GM18858 (cell line): ENCODE measurements around the gene SPTLC3.
A peak's percentile ranks its signal among the peaks of the same experiment; 100 is the strongest.

Experiments used
- ATAC-seq: cut with Tn5 transposase; IDR thresholded peaks from one replicate; pipeline ENCODE4 v1.9.1; 2021; ENCODE audit not compliant: unreplicated experiment

SPTLC3 gene

GRCh38 chr20:13028673-13029072, 19.9 kb downstream of the SPTLC3 start:
- ATAC-seq = no peak

GRCh38 chr20:13029687-13030375, 21.1 kb downstream of the SPTLC3 start:
- ATAC-seq = no peak

DNA sequence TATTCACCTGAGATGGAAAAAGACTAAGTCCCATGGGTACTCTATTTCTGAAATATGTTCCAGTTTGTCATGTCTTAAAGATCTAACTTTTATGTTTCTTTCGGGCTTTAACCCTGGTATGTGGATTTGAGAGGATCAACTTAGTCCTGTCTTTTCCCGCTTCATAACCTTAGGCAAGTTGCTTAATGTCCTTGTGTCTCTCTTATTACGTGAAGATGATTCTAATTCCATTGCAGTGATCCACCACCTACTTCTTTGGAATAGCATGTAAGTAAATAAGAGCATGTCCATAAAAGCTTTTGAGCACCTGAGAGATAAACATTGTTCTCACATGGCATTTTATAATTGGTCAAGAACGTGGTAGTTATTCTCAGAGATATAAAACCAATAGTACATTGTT, 23.0 kb downstream of the SPTLC3 start:
- ATAC-seq = no peak

DNA sequence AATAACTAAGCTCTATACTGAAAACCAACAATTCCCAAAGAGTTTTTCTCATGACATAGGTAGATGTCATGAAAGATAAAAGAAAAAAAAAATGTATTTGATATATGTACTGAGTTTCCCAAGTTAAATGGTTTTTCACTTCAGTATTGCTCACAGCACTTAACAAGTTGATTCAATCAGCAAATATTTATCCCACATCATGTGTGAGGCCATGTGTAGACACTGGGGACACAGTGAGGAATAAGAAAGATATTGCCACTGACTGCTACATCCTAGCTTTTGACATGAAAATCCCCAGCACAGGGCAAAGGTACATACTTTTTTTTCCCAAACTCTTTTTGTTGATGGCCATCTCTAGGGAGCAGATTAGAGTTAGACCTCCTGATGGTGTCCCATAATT, 25.3 kb downstream of the SPTLC3 start:
- ATAC-seq = no peak

- ATAC-seq = no peak
These were observed 26.2 kb downstream of the SPTLC3 start for GRCh38 chr20:13034936-13035335.

- ATAC-seq = no peak
These were observed 26.8 kb downstream of the SPTLC3 start for GRCh38 chr20:13035399-13036152.

- no peak for ATAC-seq
These were observed 29.0 kb downstream of the SPTLC3 start for GRCh38 chr20:13037727-13038126.

DNA sequence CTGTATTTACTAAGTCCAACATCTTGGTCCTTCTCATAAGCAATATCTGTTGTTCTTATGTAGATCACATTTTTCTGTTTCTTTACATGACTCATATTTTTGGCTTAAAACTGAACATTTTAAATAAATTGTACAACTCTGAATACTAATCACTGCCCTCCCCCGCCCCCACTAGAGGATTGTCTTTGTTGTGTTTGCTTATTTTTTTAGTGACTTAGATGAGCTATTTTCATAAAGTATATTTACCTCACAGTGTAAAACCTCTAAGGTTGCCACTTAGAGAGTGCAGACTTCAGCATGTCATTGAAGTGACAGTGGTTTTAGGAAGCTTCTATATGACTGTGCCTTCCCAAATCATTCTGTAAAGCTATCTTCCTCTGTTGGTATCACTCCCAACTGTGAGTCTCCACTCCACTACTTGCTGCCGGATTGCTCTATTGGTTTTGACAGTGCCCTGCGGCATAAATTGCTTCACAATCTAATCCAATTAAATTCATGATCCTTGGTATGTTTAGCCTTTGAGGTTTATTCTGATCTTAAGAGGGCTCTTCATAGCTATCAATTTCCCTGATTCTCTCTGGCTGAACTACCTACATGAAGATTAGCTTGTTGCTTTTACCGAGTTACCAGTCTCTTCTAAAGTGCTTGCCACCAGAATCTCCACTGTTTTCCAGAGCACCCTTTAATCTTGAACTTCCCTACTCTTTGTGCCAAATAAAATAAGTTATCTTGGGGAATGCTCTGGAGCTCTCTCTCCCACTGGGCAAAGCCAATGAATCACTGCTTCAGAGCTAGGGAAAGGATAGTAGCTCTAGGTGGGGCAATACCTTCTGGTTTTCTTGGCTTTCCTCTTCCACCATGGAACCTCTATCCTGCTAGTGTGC, 33.0 kb downstream of the SPTLC3 start:
- ATAC-seq = no peak

- ATAC-seq = peak; percentile 51
These were observed 33.7 kb downstream of the SPTLC3 start for GRCh38 chr20:13042458-13042794.

GRCh38 chr20:13046409-13046808, 37.6 kb downstream of the SPTLC3 start:
- ATAC-seq = no peak

GRCh38 chr20:13054011-13054410, 45.2 kb downstream of the SPTLC3 start:
- no peak for ATAC-seq

GRCh38 chr20:13058666-13059389, 50.1 kb downstream of the SPTLC3 start:
- ATAC-seq = no peak

GRCh38 chr20:13059398-13060136, 50.8 kb downstream of the SPTLC3 start:
- ATAC-seq = no peak

DNA sequence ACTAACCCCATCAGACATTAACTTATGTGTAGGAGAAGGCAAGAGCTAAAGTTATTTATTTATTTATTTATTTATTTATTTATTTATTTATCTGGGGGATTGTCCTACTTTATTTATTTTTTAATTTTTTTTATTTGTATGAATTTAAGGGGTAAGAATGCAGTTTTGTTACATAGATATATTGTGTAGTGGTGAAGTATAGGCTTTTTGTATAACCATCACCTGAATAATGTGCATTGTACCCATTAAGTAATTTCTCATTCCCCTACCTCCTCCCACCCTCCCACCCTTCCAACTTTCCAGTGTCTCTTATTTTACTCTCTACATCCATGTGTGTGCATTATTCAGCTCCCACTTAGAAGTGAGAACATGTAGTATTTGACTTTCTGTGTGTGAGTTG, 51.6 kb downstream of the SPTLC3 start:
- ATAC-seq = no peak

GRCh38 chr20:13061381-13061780, 52.6 kb downstream of the SPTLC3 start:
- no peak for ATAC-seq

GRCh38 chr20:13062789-13063188, 54.0 kb downstream of the SPTLC3 start:
- no peak for ATAC-seq

GRCh38 chr20:13068336-13068735, 59.6 kb downstream of the SPTLC3 start:
- ATAC-seq = no peak

- ATAC-seq = no peak
These were observed 73.1 kb downstream of the SPTLC3 start for GRCh38 chr20:13081877-13082276.

DNA sequence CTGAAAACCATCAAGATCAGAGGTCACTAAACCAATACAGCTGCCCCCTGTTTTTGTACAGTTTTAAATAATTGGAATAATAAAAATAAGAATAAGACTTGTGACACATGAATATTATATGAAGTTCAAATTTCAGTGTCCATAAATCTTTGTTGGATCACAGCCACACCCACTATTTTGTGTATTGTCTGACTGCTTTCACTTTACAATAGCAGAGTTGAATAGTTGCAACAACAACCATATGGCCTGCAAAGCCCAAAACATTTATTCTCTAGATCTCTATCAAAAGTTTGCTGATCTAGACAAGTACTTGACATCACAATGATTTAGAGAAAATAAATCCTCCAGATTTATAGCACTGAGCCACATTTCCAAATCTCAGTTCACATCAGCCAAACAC, 73.6 kb downstream of the SPTLC3 start:
- ATAC-seq = no peak

DNA sequence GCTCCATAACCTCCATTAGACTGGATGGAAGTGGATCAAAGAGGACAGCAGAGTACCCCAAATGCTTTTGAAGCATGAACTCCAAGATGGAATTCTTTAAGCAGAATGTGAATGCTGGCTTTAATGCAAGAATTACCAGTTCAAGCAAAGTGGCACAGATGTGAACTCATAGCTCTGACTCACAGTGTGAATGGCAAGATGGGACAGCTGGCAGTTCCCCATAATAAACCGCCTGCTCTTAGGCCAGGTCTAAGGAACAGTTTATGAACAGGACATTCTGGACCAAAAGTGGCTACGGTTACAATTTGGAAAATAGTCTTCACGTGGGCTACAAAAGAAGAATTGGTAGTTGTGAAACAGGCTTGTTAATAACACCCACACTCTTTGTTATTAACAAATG, 76.5 kb downstream of the SPTLC3 start:
- ATAC-seq = no peak
